H1 (cell line): ENCODE measurements around the gene CTTNBP2NL. TPM values are rescaled to one million over a fixed set of nuclear protein-coding genes. Genes with fewer than 3 reads are reported as not detected.
A peak's percentile ranks its signal among the peaks of the same experiment; 100 is the strongest.

Source experiments
- CBX8 ChIP-seq: fragments of 300-800, 300-1000 bp; sonication (generic); IDR thresholded peaks from 2 replicates; pipeline ENCODE4 v1.7.1; 2016; ENCODE audit warnings: low read depth, low read length, borderline replicate concordance
- CHD2 ChIP-seq: IDR thresholded peaks from 2 replicates; pipeline ENCODE4 v1.6.1; 2012; ENCODE audit warnings: low read length, improper control_type of control experiment
- CREB1 ChIP-seq: IDR thresholded peaks from 2 replicates; pipeline ENCODE4 v1.6.1; 2012; ENCODE audit warnings: inconsistent platforms
- HDAC6 ChIP-seq: IDR thresholded peaks from one replicate; pipeline ENCODE4 v1.7.1; 2012; ENCODE audit warnings: low read depth, mild to moderate bottlenecking, inconsistent platforms, low read length, moderate library complexity
- KDM4A ChIP-seq: IDR thresholded peaks from one replicate; pipeline ENCODE4 v1.7.1; 2012; ENCODE audit warnings: low read depth, mild to moderate bottlenecking, moderate library complexity, low read length, inconsistent platforms; ENCODE audit not compliant: severe bottlenecking
- KDM5A ChIP-seq: fragments of 200-600 bp; IDR thresholded peaks from 2 replicates; pipeline ENCODE4 v1.7.1; 2012; ENCODE audit warnings: mild to moderate bottlenecking, low read length, inconsistent platforms, mixed read lengths
- MAFK ChIP-seq: IDR thresholded peaks from 2 replicates; pipeline ENCODE4 v1.6.1; 2012; ENCODE audit warnings: low read depth, mild to moderate bottlenecking, improper control_type of control experiment, low read length
- RBBP5 ChIP-seq: IDR thresholded peaks from 2 replicates; pipeline ENCODE4 v1.7.1; 2012; ENCODE audit warnings: low read depth, mild to moderate bottlenecking, inconsistent platforms, low read length, moderate library complexity, borderline replicate concordance
- RFX5 ChIP-seq: IDR thresholded peaks from 2 replicates; pipeline ENCODE4 v1.6.1; 2011; ENCODE audit warnings: low read depth, low read length, improper control_type of control experiment, borderline replicate concordance
- RNF2 ChIP-seq: fragments of 200-900, 300-1000 bp; sonication (generic); IDR thresholded peaks from 2 replicates; pipeline ENCODE4 v1.7.1; 2016; ENCODE audit warnings: borderline replicate concordance, low read depth, mild to moderate bottlenecking, antibody characterized with exemption, low read length; ENCODE audit not compliant: poor library complexity, severe bottlenecking; ENCODE audit errors: missing control alignments
- SIN3A ChIP-seq, 2 experiments: IDR thresholded peaks in 1 of 2; conservative IDR thresholded peaks in 1 of 2; 2 replicates each; pipeline ENCODE4 v1.6.1; 2011 to 2012; ENCODE audit warnings: low read length in 2 of 2, improper control_type of control experiment in 1 of 2, low read depth in 1 of 2, mild to moderate bottlenecking in 1 of 2
- SP1 ChIP-seq: IDR thresholded peaks from 2 replicates; pipeline ENCODE4 v1.6.1; 2011; ENCODE audit warnings: low read depth, low read length
- TBP ChIP-seq: IDR thresholded peaks from 2 replicates; pipeline ENCODE4 v1.6.1; 2011; ENCODE audit warnings: low read depth, low read length, improper control_type of control experiment
- TEAD4 ChIP-seq: IDR thresholded peaks from 2 replicates; pipeline ENCODE4 v1.6.1; 2012; ENCODE audit warnings: low read depth, low read length, inconsistent platforms, mixed read lengths
- USF2 ChIP-seq: IDR thresholded peaks from 2 replicates; pipeline ENCODE4 v1.6.1; 2011; ENCODE audit warnings: low read length, improper control_type of control experiment
- polyA plus RNA-seq, 7 experiments: library from polyadenylated mRNA; depleted of rRNA in 3 of 7; stranded (reverse) in 5 of 7; unstranded in 2 of 7; fragments of >200 nt in 5 of 7; fragments of 200-250 nt in 2 of 7; gene quantifications; 1 replicate in 5 of 7; 2 replicates in 1 of 7; 4 replicates in 1 of 7; pipeline versions ENCODE4 v1.2.1 to v1.2.3, GENCODE V29; 2011 to 2013; ENCODE audit warnings: missing spikeins in 2 of 7, mixed read lengths in 2 of 7
- total RNA-seq: library from RNA; stranded (reverse); fragmentation: NEBNext Ultra II Directional; extraction: Animal tissue kit (Norgen Biotek cat#: 25700); gene quantifications from 2 replicates; pipeline ENCODE4 v1.2.1, GENCODE V29; 2021
- TF ChIP-seq, protein P1 (sequence below): IDR thresholded peaks from 2 replicates; pipeline ENCODE4 v1.6.1; 2011; ENCODE audit warnings: low read depth, mild to moderate bottlenecking, low read length; ENCODE audit not compliant: insufficient read depth
- TF ChIP-seq, protein P2 (sequence below), 3 experiments: IDR thresholded peaks; 1 replicate in 2 of 3; 2 replicates in 1 of 3; pipeline versions ENCODE4 v1.5.1 to v1.6.1; 2011; ENCODE audit warnings: low read length in 3 of 3, mild to moderate bottlenecking in 3 of 3, inconsistent platforms in 2 of 3, low read depth in 1 of 3, moderate library complexity in 1 of 3; ENCODE audit not compliant: insufficient read depth in 1 of 3; ENCODE audit errors: control extremely low read depth in 1 of 3

CTTNBP2NL gene
- total and polyA plus RNA-seq, 2 of the 8 experiments (the other 6 are each of a cell fraction or from before 2014, with no cell fraction given), result 6.4 to 35.1 TPM

GRCh38 chr1:112501810-112502641 lies 106.0 kb downstream of the CTTNBP2NL start (continued):
- TF ChIP-seq, protein P1, sequence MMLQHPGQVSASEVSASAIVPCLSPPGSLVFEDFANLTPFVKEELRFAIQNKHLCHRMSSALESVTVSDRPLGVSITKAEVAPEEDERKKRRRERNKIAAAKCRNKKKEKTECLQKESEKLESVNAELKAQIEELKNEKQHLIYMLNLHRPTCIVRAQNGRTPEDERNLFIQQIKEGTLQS, result no peak
- TF ChIP-seq SP1, result no peak
- peak; percentile 72 for TF ChIP-seq KDM4A
- TF ChIP-seq CREB1, result no peak
- no peak for TF ChIP-seq CHD2
- TF ChIP-seq RNF2, result peak; percentile 36
- TF ChIP-seq, protein P2, sequence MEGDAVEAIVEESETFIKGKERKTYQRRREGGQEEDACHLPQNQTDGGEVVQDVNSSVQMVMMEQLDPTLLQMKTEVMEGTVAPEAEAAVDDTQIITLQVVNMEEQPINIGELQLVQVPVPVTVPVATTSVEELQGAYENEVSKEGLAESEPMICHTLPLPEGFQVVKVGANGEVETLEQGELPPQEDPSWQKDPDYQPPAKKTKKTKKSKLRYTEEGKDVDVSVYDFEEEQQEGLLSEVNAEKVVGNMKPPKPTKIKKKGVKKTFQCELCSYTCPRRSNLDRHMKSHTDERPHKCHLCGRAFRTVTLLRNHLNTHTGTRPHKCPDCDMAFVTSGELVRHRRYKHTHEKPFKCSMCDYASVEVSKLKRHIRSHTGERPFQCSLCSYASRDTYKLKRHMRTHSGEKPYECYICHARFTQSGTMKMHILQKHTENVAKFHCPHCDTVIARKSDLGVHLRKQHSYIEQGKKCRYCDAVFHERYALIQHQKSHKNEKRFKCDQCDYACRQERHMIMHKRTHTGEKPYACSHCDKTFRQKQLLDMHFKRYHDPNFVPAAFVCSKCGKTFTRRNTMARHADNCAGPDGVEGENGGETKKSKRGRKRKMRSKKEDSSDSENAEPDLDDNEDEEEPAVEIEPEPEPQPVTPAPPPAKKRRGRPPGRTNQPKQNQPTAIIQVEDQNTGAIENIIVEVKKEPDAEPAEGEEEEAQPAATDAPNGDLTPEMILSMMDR (IDR thresholded peaks at IDR 0.05; ENCODE audit: control extremely low read depth in 1 of 3, insufficient read depth in 1 of 3, low read depth in 1 of 3, low read length in 3 of 3), result peak in 2 of 3 experiments; percentile 38 to 49; a peak in 2 of 4 replicates
- no peak for TF ChIP-seq RFX5
- TF ChIP-seq MAFK, result no peak
- TF ChIP-seq SIN3A (conservative IDR thresholded peaks at IDR 0.05 in 1 of 2, IDR thresholded peaks at IDR 0.05 in 1 of 2; ENCODE audit: low read depth in 1 of 2, low read length in 2 of 2), result 0 out of 4 replicates have a peak, but pooled peaks of 1 of the 2 experiments have one; percentile 46
- TF ChIP-seq HDAC6, result no peak
- no peak for TF ChIP-seq TEAD4
- TF ChIP-seq RBBP5, result peak; percentile 64; the same call in 1 of the 2 replicates
- TF ChIP-seq USF2, result no peak
- peak; percentile 39; the same call in 1 of the 2 replicates for TF ChIP-seq TBP
- no peak for TF ChIP-seq KDM5A
- TF ChIP-seq CBX8, result no peak
